UCSD-AML1 (cell line): Measurements from ENCODE around the gene CREBRF.
A peak's percentile ranks its signal among the peaks of the same experiment; 100 is the strongest.
"Not testable (repeated sequence)": the region's sequence is repeated elsewhere in the genome, so short reads cannot be mapped to it uniquely, and the experiment has no call there.

ENCODE experiments used
- DNase-seq: peaks from one replicate; lab custom pipeline; 2025; ENCODE audit not compliant: unreplicated experiment; lab: John Stamatoyannopoulos, UW

The CREBRF gene

DNA sequence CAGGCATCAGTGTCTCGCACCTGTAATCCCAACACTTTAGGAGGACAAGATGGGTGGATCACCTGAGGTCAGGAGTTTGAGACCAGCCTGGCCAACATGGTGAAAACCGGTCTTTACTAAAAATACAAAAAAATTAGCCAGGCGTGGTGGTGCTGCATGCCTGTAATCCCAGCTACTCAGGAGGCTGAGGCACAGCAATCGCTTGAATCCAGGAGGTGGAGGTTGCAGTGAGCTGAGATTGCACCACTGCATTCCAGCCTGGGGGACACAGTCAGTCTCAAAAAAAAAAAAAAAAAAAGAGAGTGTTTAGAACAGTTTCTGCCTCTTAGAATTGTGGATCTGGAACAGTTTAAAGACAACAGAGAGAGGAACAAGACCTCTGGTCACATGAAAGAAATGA, 20.3 kb downstream of the CREBRF start:
- not testable (repeated sequence) for DNase-seq

DNA sequence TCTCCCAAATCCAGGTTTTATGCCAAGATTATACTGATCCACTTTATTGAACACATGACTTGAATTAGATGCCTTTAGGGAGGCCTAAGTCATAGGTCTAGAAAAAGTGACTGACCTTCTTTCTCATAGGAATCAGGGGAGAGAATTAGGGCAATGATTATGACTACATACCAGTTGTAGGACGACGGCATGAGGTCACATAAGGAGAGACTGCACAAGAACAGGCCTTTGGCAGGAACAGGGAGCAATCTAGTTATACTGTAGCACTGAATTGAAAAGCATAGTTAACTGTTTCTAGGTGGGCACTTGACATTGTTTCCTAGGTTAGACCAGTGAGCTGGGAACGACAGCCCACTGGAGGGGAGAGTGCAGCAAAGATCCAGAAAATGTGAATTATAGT, 22.7 kb downstream of the CREBRF start:
- no peak for DNase-seq

DNA sequence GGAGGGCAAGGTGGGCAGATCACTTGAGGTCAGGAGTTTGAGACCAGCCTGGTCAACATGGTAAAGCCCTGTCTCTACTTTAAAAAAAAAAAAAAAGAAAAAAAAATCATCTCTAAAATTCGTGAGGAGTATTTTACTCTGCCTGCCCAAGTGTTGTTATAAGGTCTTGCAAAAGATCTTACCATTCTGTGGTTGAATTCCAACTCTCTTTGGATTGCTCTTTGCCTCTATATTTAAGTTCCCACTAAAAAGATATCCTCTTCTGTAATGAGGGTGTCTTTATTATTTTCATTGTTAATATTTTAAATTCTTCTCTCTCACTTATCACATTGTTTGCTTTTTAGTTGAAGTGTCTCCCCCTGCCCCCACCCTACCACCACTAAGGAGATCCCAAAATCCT, 33.4 kb downstream of the CREBRF start:
- no peak for DNase-seq

DNA sequence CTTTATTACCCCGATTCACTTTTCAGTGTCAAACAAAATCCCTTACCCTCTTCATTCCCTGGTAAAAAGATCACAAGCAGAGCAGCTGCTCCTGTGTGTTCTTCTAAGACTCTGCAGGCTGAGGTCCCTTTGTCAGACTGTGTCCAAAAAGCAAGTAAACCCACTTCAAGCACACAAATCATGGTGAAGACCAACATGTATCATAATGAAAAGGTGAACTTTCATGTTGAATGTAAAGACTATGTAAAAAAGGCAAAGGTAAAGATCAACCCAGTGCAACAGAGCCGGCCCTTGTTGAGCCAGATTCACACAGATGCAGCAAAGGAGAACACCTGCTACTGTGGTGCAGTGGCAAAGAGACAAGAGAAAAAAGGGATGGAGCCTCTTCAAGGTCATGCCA, 34.5 kb downstream of the CREBRF start:
- DNase-seq: no peak

DNA sequence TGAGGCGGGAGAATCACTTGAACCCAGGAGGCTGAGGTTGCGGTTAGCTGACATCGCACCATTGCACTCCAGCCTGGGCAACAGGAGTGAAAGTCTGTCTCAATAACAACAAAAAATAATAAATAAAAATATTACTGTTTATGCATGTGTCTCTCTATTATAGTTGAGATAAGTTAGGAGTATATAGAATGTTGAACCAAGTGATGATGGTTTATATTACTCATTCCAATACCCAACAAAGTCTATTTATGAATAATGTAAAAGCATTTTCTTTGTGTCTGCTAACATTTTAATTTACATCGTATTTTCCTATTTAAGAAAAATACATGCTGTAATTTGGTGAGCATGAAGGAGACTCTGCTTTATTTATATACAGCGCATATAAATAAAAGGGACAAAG, 35.8 kb downstream of the CREBRF start:
- no peak for DNase-seq

DNA sequence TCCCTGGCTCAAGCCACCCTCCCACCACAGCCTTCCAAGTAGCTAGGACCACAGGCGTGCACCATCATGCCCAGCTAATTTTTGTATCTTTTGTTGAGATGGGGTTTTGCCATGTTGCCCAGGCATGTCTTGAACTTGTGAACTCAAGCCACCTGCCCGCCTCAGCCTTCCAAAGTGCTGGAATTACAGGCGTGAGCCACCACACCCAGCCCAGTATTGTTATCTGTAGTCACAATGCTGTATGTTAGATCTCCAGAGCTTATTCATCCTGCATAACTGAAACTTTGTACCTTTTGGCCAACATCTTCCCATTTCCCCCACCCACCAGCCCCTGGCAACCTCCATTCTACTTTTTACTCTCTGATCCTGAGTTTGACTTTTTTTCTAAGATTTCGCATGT, 37.5 kb downstream of the CREBRF start:
- no peak for DNase-seq

DNA sequence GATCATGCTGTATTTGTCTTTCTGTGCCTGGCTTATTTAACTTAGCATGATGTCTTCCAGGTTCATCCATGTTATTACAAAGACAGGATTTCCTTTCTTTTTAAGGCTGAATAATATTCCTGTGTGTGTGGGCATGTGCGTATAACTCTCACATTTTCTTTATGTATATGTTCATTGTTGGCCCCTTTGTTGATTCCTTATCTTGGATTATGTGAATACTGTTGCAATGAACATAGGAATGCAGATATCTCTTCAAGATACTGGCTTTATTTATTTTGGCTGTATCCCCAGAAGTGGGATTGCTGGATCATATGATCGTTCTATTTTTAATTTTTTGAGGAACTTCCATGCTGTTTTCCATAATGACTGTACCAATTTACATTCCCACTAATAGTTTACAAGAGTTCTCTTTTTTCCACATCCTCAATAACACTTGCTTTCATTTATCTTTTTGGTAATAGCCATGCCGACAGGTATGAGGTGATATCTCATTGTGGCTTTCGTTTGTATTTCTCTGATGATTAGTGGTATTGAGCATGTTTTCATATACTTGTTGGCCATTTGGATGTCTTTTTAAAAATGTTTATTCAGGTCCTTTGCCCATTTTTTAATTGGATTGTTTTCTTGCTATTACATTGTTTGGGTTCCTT, 38.0 kb downstream of the CREBRF start:
- no peak for DNase-seq

DNA sequence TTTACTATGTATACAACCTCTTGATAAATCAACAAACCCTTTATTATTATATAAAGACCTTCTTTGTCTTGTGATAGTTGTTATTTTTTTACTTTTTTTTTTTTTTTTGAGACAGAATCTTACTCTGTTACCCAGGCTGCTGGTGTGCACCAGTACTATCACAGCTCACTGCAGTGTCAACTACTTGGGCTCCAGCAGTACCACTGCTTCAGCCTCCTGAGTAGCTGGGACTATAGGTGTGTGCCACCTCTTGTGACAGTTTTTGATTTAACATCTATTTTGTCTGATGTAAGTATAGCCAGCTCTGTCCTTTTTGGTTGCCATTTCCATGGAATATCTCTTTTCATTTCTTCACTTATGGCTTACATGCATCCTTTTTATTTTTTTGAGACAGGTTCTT, 42.6 kb downstream of the CREBRF start:
- no peak for DNase-seq

DNA sequence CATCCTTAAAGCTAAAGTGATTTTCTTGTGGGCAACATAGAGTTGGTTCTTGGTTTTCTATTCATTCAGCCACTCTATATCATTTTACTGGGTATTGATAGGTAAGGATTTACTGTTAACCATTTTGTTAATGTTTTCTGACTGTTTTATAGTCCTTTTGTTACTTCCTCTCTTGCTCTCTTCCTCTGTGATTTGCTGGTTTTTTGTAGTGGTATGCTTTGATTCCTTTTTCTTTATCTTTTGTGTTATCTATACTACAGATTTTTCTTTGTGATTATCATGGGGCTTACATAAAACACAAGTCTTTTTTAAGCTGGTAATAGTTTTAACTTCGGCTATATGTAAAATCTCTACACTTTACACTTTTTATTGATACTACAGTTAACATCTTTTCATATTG, 43.3 kb downstream of the CREBRF start:
- DNase-seq: no peak

DNA sequence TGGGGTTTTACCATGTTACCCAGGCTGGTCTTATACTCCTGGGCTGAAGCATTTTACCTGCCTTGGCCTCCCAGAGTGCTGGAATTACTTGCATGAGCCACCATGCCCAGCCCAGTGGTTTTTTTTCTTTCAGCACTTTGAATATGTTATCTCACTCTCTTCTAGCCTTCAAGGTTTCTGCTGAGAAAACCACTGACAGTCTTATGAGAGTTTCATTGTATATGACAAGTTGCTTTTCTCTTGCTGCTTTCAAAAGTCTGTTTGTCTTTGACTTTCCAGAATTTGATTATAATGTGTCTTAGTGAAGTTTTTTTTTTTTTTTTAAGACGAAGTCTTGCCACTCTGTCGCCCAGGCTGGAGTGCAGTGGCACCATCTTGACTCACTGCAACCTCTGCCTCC, 45.1 kb downstream of the CREBRF start:
- no peak for DNase-seq

DNA sequence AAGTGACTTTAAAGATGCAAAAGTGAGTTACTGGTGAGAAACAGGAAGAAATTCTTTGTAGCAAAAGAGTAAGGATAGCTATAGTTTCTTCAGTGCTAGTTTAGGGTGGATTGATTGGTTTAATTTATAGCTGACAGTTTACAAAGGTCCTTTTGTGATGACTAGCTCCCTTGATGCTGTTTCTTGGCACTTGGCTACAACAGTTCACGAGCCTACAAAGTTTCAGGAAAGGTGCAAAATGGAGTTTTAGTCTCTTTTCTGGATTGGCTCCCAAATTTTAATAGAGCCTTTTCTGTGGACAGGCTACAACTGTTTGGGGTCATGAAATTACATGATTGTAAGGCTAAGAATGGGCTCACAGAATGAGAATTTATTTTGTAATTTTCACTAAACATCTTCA, 47.3 kb downstream of the CREBRF start:
- no peak for DNase-seq

DNA sequence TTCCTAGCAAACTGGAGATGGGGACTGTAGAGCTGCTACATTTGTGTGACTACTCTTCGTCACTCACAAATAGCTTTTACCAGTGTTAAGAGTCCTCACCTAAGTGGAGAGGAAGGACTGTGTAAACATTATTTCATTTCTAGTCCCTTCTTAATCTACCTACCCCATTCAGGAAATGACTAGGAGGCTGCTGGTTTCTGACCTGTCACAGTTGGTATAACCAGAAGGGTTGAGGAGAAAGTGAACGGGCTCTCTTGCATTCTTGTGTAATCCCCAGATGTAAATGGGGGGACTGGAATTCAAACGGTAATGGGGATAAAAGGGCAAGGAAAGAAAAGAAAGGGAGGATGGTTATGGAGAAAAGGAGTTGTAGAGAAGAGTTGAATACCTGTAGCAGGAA, 52.8 kb downstream of the CREBRF start:
- no peak for DNase-seq

DNA sequence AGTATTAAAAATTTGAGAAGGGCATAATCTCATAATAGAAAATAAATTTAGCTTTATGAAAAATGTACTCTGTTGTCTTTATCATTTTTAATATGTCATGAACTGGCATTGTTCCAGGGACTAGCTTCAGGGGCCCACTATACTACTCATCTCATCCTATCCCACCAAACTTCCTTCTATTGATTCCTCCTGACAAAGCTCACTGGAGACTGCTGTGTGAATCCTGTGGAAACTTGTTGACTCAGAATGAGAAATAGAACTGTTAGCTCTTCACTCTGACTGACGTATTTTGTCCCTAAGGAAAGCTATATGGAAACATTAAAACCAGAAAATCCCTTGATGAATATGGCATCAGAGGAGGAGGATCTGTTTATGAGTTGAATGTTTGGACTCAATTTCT, 58.4 kb downstream of the CREBRF start:
- no peak for DNase-seq

DNA sequence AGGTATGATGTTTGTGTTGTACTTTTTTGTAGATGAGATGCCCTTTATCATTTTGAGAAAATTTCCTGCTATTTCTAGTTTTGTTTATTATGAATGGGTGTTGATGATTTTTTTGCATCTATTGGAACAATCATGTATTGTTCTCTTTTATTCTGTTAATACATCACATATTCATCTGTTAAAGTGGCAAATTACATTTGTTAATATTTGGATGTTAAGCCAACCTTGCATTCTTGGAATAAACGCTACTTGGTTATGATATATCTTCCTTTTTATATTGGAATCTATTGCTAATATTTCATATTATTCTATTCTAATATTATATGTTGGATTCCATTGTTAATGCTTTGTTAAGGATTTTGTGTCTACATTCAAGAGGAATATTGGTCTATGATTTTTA, 63.6 kb downstream of the CREBRF start:
- DNase-seq: no peak

DNA sequence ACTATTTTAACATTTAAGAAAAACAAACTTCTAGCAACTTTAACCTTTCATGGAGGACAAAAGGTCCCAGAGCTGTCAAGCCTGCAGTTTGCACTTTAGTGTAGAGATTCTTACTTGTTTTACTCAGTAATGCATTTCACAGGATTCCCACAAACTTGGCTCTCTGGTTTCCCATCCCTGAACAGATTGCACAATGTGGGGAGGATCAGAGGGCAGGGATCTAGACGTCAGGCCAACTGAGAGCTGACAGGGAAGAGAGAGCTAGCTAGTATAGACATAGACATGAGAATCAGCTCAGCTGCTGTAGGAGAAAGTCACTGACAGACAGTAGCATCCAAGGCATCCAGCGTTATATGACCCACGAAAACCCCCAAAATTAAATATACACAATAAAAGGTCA, 67.3 kb downstream of the CREBRF start:
- no peak for DNase-seq

DNA sequence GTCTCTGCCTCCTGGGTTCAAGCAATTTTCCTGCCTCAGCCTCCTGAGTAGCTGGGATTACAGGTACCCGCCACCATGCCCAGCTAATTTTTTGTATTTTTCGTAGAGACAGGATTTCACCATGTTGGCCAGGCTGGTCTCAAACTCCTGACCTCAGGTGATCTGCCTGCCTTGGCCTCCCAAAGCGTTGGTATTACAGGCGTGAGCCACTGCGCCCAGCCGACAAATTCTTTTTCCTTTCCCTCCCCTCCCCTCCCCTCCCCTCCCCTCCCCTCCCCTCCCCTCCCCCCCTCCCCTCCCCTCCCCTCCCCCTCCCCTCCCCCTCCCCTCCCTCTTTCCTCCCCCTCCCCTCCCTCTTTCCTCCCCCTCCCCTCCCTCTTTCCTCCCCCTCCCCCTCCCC, 76.0 kb downstream of the CREBRF start:
- DNase-seq: not testable (repeated sequence)

DNA sequence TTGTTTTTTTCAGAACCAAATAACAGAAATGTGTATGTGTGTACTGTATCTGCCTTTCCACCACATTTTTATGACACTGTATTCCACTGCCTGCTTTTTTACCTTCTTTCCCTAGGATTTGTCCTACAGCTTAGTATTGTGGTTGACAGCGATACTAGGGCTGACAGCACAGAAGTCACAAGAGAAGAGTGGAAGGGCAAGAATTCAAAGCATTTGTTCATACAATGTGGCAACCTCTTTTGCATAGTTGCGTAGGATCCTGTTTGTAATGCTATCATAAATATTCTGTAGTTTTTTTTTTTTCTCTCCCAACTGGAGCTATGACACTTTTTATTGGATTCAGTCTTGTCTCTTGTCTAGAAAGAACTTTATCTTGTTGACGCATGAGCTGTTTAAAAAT, 82.6 kb downstream of the CREBRF start:
- DNase-seq: no peak

DNA sequence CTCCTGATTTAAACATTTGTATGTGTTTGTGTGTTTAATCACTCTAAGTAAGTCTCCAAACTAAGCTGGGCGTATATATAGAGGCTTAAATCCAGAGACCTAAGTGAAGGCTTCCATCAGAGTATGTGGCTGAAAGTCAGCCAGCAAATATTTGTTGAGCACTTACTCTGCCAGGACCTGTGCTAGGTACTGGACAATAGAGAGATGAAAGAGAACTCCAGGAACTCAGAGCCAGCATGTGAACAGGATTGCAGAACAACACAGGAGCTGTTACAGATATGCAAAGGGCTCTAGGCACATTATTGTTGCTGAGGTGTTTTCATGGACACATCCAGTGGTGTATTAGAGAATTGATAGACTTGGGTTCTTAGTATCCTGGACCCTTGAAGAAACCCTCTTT, 83.5 kb downstream of the CREBRF start:
- no peak for DNase-seq

DNA sequence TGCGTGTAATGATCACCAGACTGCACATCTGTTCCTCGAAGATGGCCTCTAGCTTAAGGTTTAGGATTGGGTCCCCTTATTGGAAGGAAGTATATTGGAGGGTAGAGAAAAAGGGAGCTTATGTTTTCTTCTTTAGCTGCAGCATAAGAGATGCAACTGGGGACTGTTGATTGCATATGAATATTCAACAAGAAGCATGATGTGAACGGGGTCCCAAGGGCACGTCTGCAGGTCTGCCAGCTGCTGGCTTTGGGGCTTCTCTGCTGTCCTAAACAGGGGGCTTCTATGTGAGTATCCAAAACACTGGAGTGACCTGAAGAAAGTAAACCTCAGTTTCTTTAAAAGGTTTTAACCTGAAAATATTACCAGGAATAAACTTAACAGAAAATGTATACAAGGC, 84.6 kb downstream of the CREBRF start:
- DNase-seq: no peak

DNA sequence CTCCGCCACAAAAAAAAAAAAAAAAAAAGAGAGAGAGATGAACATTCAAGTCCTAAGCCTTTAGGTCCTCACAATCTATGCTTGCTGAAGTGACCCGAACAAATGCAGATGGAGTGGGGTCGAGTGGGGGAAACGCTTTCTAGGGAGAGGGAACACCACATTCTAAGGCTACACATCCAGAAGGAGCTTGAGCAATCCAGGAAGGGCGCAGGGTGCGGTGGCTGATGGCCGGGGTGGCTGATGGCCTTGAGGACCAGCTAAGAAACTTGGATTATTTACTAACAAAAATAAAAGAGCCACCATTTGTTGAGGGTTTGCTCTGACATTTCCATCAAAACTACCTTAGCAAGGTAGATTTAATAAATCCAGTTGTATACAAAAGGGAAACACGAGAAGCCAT, 87.4 kb downstream of the CREBRF start:
- DNase-seq: no peak

DNA sequence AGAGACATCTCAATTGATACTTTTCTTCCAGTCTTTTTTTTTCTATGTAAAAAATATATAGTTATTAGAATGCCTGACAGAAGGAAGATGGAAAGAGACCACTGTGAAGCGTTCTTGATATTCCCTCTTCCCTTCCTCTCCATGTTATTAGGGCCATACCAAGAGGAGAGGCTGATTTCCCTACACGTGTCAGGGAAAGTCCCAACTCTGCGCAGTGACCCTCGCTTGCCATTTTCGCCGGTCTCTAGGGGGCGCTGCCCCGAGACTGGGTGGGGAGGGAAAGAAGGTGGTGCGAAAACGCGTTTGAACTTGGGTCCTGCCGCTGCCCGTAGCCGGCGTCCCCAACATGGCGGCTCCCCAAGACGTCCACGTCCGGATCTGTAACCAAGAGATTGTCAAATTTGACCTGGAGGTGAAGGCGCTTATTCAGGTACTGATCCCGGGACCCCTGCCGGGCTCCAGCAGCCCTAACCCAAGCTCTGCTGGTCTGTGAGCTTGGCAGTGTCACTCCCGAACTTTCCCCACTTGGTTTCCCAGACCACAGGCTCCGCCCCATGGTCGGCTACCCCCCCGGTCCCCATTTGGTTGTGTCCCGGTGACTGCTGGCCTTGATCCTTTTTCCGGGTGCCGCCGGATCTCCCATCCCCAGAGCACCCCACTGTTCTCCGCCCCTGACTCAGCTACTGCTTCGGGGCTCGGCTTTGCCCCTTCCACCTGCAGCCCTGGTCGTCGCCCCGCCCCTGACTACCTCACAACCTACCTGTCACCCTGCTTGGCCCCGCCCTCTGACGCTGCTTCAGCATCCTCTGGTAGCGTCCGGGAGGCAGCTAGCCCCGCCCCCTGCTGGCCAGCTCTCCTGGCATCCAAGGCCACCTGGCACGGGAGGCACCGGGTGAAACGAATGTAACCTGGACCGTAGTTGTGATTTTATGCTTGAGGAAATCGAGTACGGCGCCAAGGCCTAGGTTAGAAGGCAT, 88.3 kb downstream of the CREBRF start, which contains the start of gene BNIP1:
BNIP1 (plus strand) TSS at position 332 of the 977 bp plus-strand sequence; CDS start at position 347, 15 bp downstream.
- DNase-seq: peak; percentile 96

DNA sequence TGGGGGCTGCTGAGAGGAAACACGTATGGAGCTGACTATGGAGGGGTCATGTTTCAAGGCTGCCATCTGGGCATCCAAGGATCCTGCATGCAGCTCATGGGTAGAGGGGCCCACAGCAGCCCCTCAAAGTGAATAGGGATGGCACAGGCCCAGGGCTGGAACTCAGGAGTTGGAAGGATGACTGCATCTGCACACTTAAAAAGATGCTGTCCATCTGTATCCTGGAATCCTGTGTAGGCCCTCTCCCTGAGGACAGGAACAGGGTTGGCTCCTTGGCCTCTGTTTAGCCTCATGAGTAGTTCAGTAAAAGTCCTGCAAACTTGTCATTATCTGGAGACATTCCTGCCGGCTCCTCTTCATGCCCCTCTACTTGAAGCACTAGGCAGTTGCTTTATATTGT, 92.2 kb downstream of the CREBRF start:
- DNase-seq: no peak
